Panc1 (cell line): ENCODE measurements around the gene CIAO1. TPM values are rescaled to one million over a fixed set of nuclear protein-coding genes. Genes with fewer than 3 reads are reported as not detected.
A peak's percentile ranks its signal among the peaks of the same experiment; 100 is the strongest.

Experiments
- ATAC-seq: fragments of 200-7000 bp; cut with Tn5 transposase; 2 replicates; pipeline ENCODE4 v1.9.1; 2020; ENCODE audit warnings: mild to moderate bottlenecking, moderate library complexity
- BruUV-seq: library from RNA; stranded (reverse); fragments of 400-500 nt; replicated peaks from 2 replicates; lab custom pipeline; 2021; lab: Mats Ljungman, UMichigan
- CTCF ChIA-PET: fragments of 300-600 bp; sonication (Branson Sonifier 250); formaldehyde crosslinking; loops from one replicate; lab custom pipeline; 2022; ENCODE audit warnings: antibody characterized with exemption; lab: Charles Lee
- POLR2A ChIA-PET: fragments of 300-600 bp; sonication (Branson Sonifier 250); formaldehyde crosslinking; loops from one replicate; lab custom pipeline; 2022; ENCODE audit warnings: antibody characterized with exemption; lab: Charles Lee
- DNase-seq: peaks from one replicate; pipeline ENCODE4 v3.0.0-alpha.2; 2010; ENCODE audit warnings: low read depth, low spot score
- H3K27ac ChIP-seq: 2 replicates; pipeline ENCODE4 v1.5.1; 2011; ENCODE audit warnings: mild to moderate bottlenecking, low read length, inconsistent platforms
- H3K27me3 ChIP-seq: fragments of 200-500 bp; sonication (Bioruptor generic); 2 replicates; pipeline ENCODE4 v1.6.0; 2014; ENCODE audit warnings: low read length, inconsistent platforms; ENCODE audit not compliant: control insufficient read depth, insufficient read depth
- H3K36me3 ChIP-seq: fragments of 200-500 bp; sonication (Bioruptor generic); 2 replicates; pipeline ENCODE4 v1.5.1; 2014; ENCODE audit warnings: inconsistent platforms, mild to moderate bottlenecking, low read length, moderate library complexity; ENCODE audit not compliant: control insufficient read depth, insufficient read depth
- H3K4me1 ChIP-seq: 2 replicates; pipeline ENCODE4 v1.5.1; 2011; ENCODE audit warnings: inconsistent platforms, mild to moderate bottlenecking, low read length, moderate library complexity; ENCODE audit not compliant: control insufficient read depth, insufficient read depth
- H3K4me3 ChIP-seq, 2 experiments: 2 replicates each; pipeline ENCODE4 v1.5.1; 2011 to 2012; ENCODE audit warnings: low read depth in 2 of 2, low read length in 2 of 2, mild to moderate bottlenecking in 2 of 2, inconsistent platforms in 1 of 2, moderate library complexity in 1 of 2
- H3K9me3 ChIP-seq: fragments of 200-500 bp; sonication (Bioruptor generic); 2 replicates; pipeline ENCODE4 v1.5.1; 2014; ENCODE audit warnings: low read depth, mild to moderate bottlenecking, inconsistent platforms, low read length, moderate library complexity; ENCODE audit not compliant: control insufficient read depth, insufficient read depth
- POLR2AphosphoS5 ChIP-seq: IDR thresholded peaks from 2 replicates; pipeline ENCODE4 v1.6.1; 2012; ENCODE audit warnings: mild to moderate bottlenecking, low read depth, low read length, moderate library complexity
- SIN3A ChIP-seq: IDR thresholded peaks from 2 replicates; pipeline ENCODE4 v1.6.1; 2012; ENCODE audit warnings: low read depth, mild to moderate bottlenecking, low read length, moderate library complexity, borderline replicate concordance; ENCODE audit not compliant: insufficient read depth
- TCF7L2 ChIP-seq: IDR thresholded peaks from 2 replicates; pipeline ENCODE4 v1.6.1; 2011; ENCODE audit warnings: mild to moderate bottlenecking, low read depth, low read length, inconsistent platforms
- in situ Hi-C: cut with HindIII; loops from 2 replicates; pipeline ENCODE4 v1.10.0; 2016; ENCODE audit warnings: low sequenced_read_pairs, low pct_unique_long_range_greater_than_20kb
- intact Hi-C: fragments of 100-400 bp; cut with micrococcal nuclease; formaldehyde crosslinking; loops from one replicate; pipeline ENCODE4 v1.10.0; 2022; ENCODE audit not compliant: unreplicated experiment
- total RNA-seq: library from RNA; stranded (reverse); gene quantifications from one replicate; pipeline ENCODE4 v1.2.1, GENCODE V29; 2021; ENCODE audit not compliant: unreplicated experiment
- TF ChIP-seq, protein P1 (sequence below), 2 experiments: IDR thresholded peaks; 2 replicates each; pipeline ENCODE4 v1.6.1; 2011 to 2012; ENCODE audit warnings: low read depth in 2 of 2, control low read depth in 1 of 2, low read length in 1 of 2, mild to moderate bottlenecking in 1 of 2, moderate library complexity in 1 of 2; ENCODE audit not compliant: insufficient read depth in 1 of 2
- TF ChIP-seq, protein P2 (sequence below): fragments of 450-650 bp; IDR thresholded peaks from 2 replicates; pipeline ENCODE4 v1.5.1; 2017; ENCODE audit warnings: mild to moderate bottlenecking

CIAO1 gene
- total RNA-seq, 1 experiment from 2014 or later: 85.5 TPM

DNA sequence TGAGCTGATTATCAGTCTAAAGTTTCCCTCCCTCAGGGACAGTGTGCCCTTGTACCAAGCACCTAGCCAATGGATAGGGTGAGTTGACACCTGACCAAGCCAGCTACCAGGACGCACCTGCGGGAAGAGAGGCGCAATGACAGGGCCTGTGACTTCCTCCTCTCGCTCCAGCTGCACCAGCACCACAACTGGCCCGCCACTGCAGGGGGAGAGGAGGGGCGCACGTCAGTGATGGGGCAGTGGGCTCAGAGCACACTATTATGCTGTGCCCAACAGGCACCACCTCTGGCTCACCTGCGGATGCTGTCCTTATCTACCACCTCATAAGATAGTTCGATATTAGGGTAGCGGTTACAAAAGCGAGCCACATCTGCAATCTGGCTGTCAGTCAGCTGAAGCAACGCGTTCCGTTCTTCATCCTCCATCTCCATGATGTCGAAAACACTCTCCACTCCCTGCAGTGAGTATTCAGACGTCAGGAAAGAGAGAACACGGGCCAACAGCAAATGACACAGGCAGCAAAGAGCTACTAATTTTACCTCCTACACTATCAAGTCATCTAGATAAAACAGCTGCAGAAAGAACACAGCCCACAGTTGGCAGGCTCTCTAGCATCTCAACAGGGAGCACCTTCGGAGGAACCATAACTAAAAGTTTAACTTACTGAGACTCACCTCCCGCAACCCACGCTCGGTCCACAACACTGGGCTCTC, 10.9 kb downstream of the CIAO1 start:
- TF ChIP-seq POLR2AphosphoS5: no peak
- no peak for TF ChIP-seq SIN3A
- TF ChIP-seq, protein P1, sequence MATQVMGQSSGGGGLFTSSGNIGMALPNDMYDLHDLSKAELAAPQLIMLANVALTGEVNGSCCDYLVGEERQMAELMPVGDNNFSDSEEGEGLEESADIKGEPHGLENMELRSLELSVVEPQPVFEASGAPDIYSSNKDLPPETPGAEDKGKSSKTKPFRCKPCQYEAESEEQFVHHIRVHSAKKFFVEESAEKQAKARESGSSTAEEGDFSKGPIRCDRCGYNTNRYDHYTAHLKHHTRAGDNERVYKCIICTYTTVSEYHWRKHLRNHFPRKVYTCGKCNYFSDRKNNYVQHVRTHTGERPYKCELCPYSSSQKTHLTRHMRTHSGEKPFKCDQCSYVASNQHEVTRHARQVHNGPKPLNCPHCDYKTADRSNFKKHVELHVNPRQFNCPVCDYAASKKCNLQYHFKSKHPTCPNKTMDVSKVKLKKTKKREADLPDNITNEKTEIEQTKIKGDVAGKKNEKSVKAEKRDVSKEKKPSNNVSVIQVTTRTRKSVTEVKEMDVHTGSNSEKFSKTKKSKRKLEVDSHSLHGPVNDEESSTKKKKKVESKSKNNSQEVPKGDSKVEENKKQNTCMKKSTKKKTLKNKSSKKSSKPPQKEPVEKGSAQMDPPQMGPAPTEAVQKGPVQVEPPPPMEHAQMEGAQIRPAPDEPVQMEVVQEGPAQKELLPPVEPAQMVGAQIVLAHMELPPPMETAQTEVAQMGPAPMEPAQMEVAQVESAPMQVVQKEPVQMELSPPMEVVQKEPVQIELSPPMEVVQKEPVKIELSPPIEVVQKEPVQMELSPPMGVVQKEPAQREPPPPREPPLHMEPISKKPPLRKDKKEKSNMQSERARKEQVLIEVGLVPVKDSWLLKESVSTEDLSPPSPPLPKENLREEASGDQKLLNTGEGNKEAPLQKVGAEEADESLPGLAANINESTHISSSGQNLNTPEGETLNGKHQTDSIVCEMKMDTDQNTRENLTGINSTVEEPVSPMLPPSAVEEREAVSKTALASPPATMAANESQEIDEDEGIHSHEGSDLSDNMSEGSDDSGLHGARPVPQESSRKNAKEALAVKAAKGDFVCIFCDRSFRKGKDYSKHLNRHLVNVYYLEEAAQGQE (IDR thresholded peaks at IDR 0.05; ENCODE audit: insufficient read depth in 1 of 2, low read depth in 2 of 2, low read length in 1 of 2): no peak
- TF ChIP-seq, protein P2, sequence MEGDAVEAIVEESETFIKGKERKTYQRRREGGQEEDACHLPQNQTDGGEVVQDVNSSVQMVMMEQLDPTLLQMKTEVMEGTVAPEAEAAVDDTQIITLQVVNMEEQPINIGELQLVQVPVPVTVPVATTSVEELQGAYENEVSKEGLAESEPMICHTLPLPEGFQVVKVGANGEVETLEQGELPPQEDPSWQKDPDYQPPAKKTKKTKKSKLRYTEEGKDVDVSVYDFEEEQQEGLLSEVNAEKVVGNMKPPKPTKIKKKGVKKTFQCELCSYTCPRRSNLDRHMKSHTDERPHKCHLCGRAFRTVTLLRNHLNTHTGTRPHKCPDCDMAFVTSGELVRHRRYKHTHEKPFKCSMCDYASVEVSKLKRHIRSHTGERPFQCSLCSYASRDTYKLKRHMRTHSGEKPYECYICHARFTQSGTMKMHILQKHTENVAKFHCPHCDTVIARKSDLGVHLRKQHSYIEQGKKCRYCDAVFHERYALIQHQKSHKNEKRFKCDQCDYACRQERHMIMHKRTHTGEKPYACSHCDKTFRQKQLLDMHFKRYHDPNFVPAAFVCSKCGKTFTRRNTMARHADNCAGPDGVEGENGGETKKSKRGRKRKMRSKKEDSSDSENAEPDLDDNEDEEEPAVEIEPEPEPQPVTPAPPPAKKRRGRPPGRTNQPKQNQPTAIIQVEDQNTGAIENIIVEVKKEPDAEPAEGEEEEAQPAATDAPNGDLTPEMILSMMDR: no peak
- TF ChIP-seq TCF7L2: no peak
- BruUV-seq: TSS peak; percentile 67
- H3K27ac ChIP-seq: no peak overlapping the region
- POLR2A ChIA-PET: no interaction called here
- H3K9me3 ChIP-seq: no peaks in the 10 kb centered on the region
- in situ Hi-C loops: no loop called here
- no peak for DNase-seq
- peaks cover 25% of the 10 kb centered on the region for H3K36me3 ChIP-seq
- H3K4me3 ChIP-seq: no peak overlapping the region
- H3K27me3 ChIP-seq: no peaks in the 10 kb centered on the region
- no peak for ATAC-seq
- H3K4me1 ChIP-seq: no peaks in the 10 kb centered on the region
- CTCF ChIA-PET: no interaction called here
- intact Hi-C loops: no loop called here

DNA sequence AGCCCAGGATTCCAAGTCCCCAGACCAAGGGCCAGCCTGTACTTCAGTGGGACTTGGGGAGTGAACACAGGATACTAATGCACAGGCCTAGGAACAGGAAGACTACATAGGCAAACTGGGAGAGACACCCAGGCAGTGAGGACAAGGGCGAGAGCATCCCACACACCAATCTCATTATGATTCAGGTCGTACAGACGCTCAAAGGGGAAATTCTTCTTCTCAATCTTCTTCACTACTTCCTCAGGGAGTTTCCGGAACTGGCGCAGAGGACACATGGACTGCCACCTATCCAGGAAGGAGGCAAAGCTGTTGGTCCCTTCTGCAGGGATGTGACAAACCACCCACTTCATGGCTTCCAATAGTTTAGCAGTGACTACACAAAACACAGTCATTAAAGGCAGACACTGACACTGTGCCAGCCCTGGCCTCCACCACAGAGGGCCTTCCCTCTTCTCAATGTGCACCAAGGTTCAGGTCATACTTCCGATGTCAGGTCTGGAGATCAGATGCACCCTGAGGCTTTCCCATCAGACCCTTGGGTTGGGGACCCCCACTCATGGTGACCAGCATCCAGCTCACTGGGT, 21.3 kb downstream of the CIAO1 start:
- Histone ChIP-seq H3K4me1 (no peaks in the 10 kb centered on the region), H3K36me3 (peaks cover 73% of the 10 kb centered on the region), H3K27ac (no peak overlapping the region), H3K9me3 (no peaks in the 10 kb centered on the region), H3K27me3 (no peaks in the 10 kb centered on the region), H3K4me3 (no peak overlapping the region)
- no TSS peak for BruUV-seq
- in situ Hi-C loops: no loop called here
- CTCF ChIA-PET: no interaction called here
- ATAC-seq (no peak), DNase-seq (no peak)
- intact Hi-C loops: no loop called here
- POLR2A ChIA-PET: no interaction called here
- TF ChIP-seq, protein P2: no peak
- TF ChIP-seq POLR2AphosphoS5 (no peak), TCF7L2 (no peak)
